Esophagus muscularis mucosa (tissue), 3 donors: Measurements from ENCODE around the gene HSPBAP1.

ENCODE experiments used
- EP300 ChIP-seq: sonication (generic); formaldehyde crosslinking; IDR thresholded peaks from one replicate; pipeline ENCODE4 v1.6.1; 2017; ENCODE audit warnings: antibody characterized with exemption
- TF ChIP-seq, protein P1 (sequence below), 3 experiments: fragments of 200-600 bp in 2 of 3; fragments of 450-650 bp in 1 of 3; sonication (generic) in 2 of 3; IDR thresholded peaks; one replicate each; pipeline ENCODE4 v1.5.1; 2017 to 2019; ENCODE audit warnings: antibody characterized with exemption in 3 of 3, mild to moderate bottlenecking in 2 of 3, moderate library complexity in 1 of 3

DNA sequence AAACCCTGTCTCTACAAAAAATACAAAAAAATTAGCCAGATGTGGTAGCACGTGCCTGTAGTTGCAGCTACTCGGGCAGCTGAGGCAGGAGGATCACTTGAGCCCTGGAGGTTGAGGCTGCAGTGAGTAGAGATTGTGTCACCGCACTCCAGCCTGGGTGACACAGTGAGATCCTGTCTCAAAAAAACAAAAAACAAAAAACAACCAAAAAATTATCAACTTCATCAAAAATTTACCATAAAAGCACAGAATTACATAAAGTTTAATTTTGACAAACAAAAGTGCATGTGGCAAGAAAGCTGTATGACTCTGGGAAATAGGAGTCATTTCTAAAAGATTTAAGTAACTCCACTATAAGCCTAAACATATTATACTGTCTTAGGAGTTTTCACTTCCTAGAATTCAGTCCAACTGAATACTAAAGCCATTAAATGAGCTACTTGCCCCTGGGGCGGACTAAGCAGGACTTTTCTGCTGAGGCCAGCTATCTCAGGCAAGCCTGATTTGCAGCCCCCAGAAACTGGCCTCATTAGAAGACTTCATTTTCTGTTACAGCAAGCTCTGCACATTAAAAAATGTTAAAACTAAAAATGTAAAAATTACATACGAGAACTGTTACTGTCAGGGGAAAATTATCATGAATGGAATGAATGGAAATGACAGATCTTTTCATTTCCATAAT, 23.0 kb downstream of the HSPBAP1 start:
- TF ChIP-seq EP300, result no peak
- TF ChIP-seq, protein P1, sequence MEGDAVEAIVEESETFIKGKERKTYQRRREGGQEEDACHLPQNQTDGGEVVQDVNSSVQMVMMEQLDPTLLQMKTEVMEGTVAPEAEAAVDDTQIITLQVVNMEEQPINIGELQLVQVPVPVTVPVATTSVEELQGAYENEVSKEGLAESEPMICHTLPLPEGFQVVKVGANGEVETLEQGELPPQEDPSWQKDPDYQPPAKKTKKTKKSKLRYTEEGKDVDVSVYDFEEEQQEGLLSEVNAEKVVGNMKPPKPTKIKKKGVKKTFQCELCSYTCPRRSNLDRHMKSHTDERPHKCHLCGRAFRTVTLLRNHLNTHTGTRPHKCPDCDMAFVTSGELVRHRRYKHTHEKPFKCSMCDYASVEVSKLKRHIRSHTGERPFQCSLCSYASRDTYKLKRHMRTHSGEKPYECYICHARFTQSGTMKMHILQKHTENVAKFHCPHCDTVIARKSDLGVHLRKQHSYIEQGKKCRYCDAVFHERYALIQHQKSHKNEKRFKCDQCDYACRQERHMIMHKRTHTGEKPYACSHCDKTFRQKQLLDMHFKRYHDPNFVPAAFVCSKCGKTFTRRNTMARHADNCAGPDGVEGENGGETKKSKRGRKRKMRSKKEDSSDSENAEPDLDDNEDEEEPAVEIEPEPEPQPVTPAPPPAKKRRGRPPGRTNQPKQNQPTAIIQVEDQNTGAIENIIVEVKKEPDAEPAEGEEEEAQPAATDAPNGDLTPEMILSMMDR (IDR thresholded peaks at IDR 0.05), result no peak
